Stimulated activated CD8-positive, alpha-beta memory T cell treated with anti-CD3 and anti-CD28 coated beads, Interleukin-4, amount 100 ng/mL, for 4 hours (primary cell): ENCODE measurements around the gene PRMT7.
A peak's percentile ranks its signal among the peaks of the same experiment; 100 is the strongest.

Experiments used
- DNase-seq, 2 donors: peaks; one replicate each; pipeline ENCODE4 v3.0.0-alpha.2; 2020; ENCODE audit warnings: low read depth in 2 of 2, low spot score in 1 of 2

PRMT7 gene

GRCh38 chr16:68310774-68311511 lies at the start of gene PRMT7, which contains the start of gene SLC7A6OS:
Gene PRMT7 (plus strand): TSS chr16:68311019. CDS start chr16:68315980, 4,961 bp downstream.
Gene SLC7A6OS (minus strand): TSS chr16:68310946. CDS start chr16:68310926, 20 bp downstream.
- peak; percentile 77 to 84 for DNase-seq

- no peak for DNase-seq
Observed at GRCh38 chr16:68263559-68264127, 47.2 kb upstream of the PRMT7 start.

- peak; percentile 64 to 70 for DNase-seq
Observed at GRCh38 chr16:68264128-68265077, 46.4 kb upstream of the PRMT7 start, which contains the start of gene SLC7A6. Gene SLC7A6 (plus strand): TSS chr16:68264526. CDS start chr16:68274727, 10,201 bp downstream.

GRCh38 chr16:68265078-68265920 lies 45.5 kb upstream of the PRMT7 start:
- DNase-seq = no peak

- DNase-seq = no peak
Observed at GRCh38 chr16:68267612-68268405, 43.0 kb upstream of the PRMT7 start.

- DNase-seq = no peak
Observed at GRCh38 chr16:68269793-68270192, 41.0 kb upstream of the PRMT7 start.

GRCh38 chr16:68270353-68270752 lies 40.5 kb upstream of the PRMT7 start:
- no peak for DNase-seq

- no peak for DNase-seq
Observed at GRCh38 chr16:68272507-68273209, 38.2 kb upstream of the PRMT7 start.

GRCh38 chr16:68273459-68273858 lies 37.4 kb upstream of the PRMT7 start:
- no peak for DNase-seq

- DNase-seq = no peak
Observed at GRCh38 chr16:68273896-68274295, 36.9 kb upstream of the PRMT7 start.

GRCh38 chr16:68274441-68274840 lies 36.4 kb upstream of the PRMT7 start:
- DNase-seq = no peak

- no peak for DNase-seq
Observed at GRCh38 chr16:68275611-68276191, 35.1 kb upstream of the PRMT7 start.

GRCh38 chr16:68276223-68276622 lies 34.6 kb upstream of the PRMT7 start:
- no peak for DNase-seq

- DNase-seq = no peak
Observed at GRCh38 chr16:68279726-68280558, 30.9 kb upstream of the PRMT7 start.

GRCh38 chr16:68281368-68282063 lies 29.3 kb upstream of the PRMT7 start:
- no peak for DNase-seq

GRCh38 chr16:68282064-68282452 lies 28.8 kb upstream of the PRMT7 start:
- DNase-seq = no peak

GRCh38 chr16:68283346-68283745 lies 27.5 kb upstream of the PRMT7 start:
- no peak for DNase-seq
